Ascending aorta (tissue), 2 donors: ENCODE measurements around the gene FAM83C. TPM values are rescaled to one million over a fixed set of nuclear protein-coding genes. Genes with fewer than 3 reads are reported as not detected.
A peak's percentile ranks its signal among the peaks of the same experiment; 100 is the strongest.

ENCODE experiments used
- DNase-seq, 2 donors: peaks; one replicate each; pipeline ENCODE4 v3.0.0-alpha.2; 2019; ENCODE audit warnings: low spot score in 2 of 2
- H3K27ac ChIP-seq, 2 donors: fragments of 200-600 bp; sonication (generic); one replicate each; pipeline ENCODE4 v1.5.1; 2016 to 2017; ENCODE audit warnings: mild to moderate bottlenecking in 1 of 2
- H3K27me3 ChIP-seq: fragments of 200-600 bp; sonication (generic); one replicate; pipeline ENCODE4 v1.5.1; 2017
- H3K36me3 ChIP-seq, 2 donors: fragments of 200-600 bp; sonication (generic); one replicate each; pipeline ENCODE4 v1.5.1; 2016
- H3K4me1 ChIP-seq, 2 donors: fragments of 200-600 bp; sonication (generic); one replicate each; pipeline ENCODE4 v1.5.1; 2016 to 2017; ENCODE audit warnings: mild to moderate bottlenecking in 1 of 2
- H3K4me3 ChIP-seq, 2 donors: fragments of 200-600 bp; sonication (generic); one replicate each; pipeline ENCODE4 v1.5.1; 2016 to 2017; ENCODE audit warnings: mild to moderate bottlenecking in 1 of 2
- H3K9me3 ChIP-seq, 2 donors: fragments of 200-600 bp; sonication (generic); one replicate each; pipeline ENCODE4 v1.5.1; 2016
- intact Hi-C: fragments of 100-400 bp; cut with DNase I; formaldehyde crosslinking; loops from one replicate; pipeline ENCODE4 v1.15.1; 2023
- total RNA-seq: library from RNA; depleted of rRNA; stranded (reverse); fragments of >200 nt; gene quantifications from one replicate; pipeline ENCODE4 v1.1.0, GENCODE V29; 2016
- TF ChIP-seq, protein P1 (sequence below), 3 experiments: fragments of 200-600 bp in 2 of 3; fragments of 450-650 bp in 1 of 3; sonication (generic) in 2 of 3; IDR thresholded peaks; one replicate each; pipeline ENCODE4 v1.5.1; 2016 to 2019; ENCODE audit warnings: antibody characterized with exemption in 3 of 3, mild to moderate bottlenecking in 1 of 3, moderate library complexity in 1 of 3

FAM83C gene
- total RNA-seq, 1 donor from 2014 or later: not detected

DNA sequence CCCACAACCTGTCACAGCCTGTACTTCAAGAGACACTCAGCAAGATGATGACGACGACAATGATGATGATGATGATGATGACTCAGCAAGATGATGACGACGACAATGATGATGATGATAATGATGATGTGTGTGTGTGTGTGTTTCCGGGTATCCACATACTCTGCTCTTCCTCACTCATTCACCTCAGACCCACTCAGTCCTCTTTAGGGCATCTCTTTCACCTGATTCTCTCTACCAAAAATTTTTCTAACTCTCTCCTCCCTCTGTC, 6.5 kb downstream of the FAM83C start:
- TF ChIP-seq, protein P1, sequence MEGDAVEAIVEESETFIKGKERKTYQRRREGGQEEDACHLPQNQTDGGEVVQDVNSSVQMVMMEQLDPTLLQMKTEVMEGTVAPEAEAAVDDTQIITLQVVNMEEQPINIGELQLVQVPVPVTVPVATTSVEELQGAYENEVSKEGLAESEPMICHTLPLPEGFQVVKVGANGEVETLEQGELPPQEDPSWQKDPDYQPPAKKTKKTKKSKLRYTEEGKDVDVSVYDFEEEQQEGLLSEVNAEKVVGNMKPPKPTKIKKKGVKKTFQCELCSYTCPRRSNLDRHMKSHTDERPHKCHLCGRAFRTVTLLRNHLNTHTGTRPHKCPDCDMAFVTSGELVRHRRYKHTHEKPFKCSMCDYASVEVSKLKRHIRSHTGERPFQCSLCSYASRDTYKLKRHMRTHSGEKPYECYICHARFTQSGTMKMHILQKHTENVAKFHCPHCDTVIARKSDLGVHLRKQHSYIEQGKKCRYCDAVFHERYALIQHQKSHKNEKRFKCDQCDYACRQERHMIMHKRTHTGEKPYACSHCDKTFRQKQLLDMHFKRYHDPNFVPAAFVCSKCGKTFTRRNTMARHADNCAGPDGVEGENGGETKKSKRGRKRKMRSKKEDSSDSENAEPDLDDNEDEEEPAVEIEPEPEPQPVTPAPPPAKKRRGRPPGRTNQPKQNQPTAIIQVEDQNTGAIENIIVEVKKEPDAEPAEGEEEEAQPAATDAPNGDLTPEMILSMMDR (IDR thresholded peaks at IDR 0.05): no peak
- Histone ChIP-seq H3K4me3 (no peak overlapping the region), H3K9me3 (no peaks in the 10 kb centered on the region), H3K36me3 (peaks cover 0 to 9% of the 10 kb centered on the region in 2 donors), H3K27me3 (no peaks in the 10 kb centered on the region), H3K27ac (no peak overlapping the region), H3K4me1 (peaks cover 6 to 24% of the 10 kb centered on the region in 2 donors)
- no peak for DNase-seq
- intact Hi-C loops: no loop called here

DNA sequence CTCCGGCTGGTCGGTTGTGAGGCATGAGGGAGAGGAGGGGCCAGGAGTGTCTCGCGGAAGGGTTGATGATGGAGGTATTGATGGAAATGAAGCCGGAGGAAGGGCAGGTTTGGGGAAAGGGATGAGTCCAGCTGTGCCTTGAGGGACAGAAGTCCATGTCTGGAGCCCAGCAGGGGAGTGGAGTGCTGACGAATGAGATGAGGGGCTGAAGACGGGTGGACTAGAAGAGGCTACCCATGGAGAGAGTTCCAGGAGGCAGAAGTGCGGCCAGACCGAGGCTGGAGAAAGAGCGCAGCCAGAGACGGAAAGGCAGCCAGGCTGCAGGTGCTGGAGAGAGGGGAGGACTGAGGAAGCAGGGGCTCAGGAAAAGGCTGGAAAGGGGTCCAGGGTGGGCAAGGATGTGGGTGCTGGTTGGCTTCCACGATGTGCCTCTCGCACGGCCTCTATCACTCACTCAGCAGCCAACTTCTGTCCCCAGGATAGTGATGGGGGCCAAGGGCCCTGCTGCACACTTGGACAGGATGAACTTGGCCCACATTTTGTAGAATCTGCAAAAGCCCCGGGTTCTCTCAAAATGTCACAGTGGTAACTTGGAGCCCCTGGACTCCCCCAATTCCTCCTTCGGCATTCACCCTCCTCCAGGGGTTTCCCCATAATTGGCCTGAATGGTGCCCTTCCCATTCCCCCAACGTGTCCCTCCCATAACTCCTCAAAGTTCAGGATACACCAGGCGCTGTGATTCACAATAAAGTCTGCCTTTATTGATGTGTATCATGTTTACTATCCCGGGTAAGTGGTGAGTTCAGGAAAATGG, 7.0 kb downstream of the FAM83C start:
- H3K4me3 ChIP-seq: peak overlapping the region; percentile 79 to 85

DNA sequence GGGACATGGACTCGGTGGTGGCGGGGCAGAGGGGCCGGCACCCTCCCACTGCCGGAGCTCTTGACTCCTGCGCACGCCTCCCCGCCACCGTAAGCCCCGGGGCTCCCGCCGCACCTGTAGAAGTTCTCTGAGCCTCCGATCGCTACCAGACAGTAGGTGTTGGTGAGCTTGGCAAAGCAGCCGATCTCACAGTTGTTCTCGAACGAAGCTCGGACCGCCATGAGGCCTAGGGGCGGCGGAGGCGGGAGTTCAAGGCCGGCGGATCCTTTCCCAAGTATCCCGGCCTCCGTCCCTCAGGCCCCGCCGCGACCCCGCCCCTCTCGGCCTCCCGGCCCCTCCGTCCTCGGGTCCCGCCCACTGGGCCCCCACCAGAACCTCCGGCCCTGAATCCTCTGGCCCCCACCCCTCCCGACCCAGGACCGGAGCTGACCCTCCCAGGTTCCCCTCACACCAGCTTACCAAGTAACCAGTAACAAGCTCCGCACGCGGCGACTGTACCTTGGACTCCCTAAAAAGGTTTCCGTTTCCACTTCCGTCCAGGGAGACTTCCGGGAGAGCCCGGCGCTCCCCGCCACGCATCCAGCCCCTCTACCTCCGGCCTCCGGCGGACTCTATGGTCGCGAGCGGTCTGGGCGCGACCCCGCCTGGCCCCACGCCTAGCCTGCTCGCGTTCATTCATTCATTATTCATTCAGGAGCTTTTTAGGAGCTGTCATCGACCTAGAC, 7.8 kb downstream of the FAM83C start, which contains the start of gene EIF6:
TSS of gene EIF6 (minus strand) at position 506 of the 725 bp plus-strand sequence. CDS start at position 221, 285 bp downstream.
- H3K4me1 ChIP-seq: peaks cover 6 to 24% of the 10 kb centered on the region in 2 donors
- H3K27ac ChIP-seq: peak within 1 kb of the TSS; percentile 74 to 75
- H3K9me3 ChIP-seq: no peaks in the 10 kb centered on the region
- peaks cover 10 to 22% of the 10 kb centered on the region in 2 donors for H3K36me3 ChIP-seq
- intact Hi-C loops: no loop called here
- DNase-seq: peak in 1 of 2 donors; percentile 92
- no peaks in the 10 kb centered on the region for H3K27me3 ChIP-seq
- H3K4me3 ChIP-seq: peak within 1 kb of the TSS; percentile 79 to 85
- TF ChIP-seq, protein P1 (IDR thresholded peaks at IDR 0.05): no peak

More for the DNA sequence above, 7.0 kb downstream of the FAM83C start:
- Histone ChIP-seq H3K36me3 (peaks cover 5 to 14% of the 10 kb centered on the region in 2 donors), H3K27me3 (no peaks in the 10 kb centered on the region), H3K4me1 (peaks cover 6 to 24% of the 10 kb centered on the region in 2 donors), H3K9me3 (no peaks in the 10 kb centered on the region), H3K27ac (peak overlapping the region; percentile 74 to 75)
- DNase-seq: no peak
- TF ChIP-seq, protein P1 (IDR thresholded peaks at IDR 0.05): no peak
- intact Hi-C loops: no loop called here

DNA sequence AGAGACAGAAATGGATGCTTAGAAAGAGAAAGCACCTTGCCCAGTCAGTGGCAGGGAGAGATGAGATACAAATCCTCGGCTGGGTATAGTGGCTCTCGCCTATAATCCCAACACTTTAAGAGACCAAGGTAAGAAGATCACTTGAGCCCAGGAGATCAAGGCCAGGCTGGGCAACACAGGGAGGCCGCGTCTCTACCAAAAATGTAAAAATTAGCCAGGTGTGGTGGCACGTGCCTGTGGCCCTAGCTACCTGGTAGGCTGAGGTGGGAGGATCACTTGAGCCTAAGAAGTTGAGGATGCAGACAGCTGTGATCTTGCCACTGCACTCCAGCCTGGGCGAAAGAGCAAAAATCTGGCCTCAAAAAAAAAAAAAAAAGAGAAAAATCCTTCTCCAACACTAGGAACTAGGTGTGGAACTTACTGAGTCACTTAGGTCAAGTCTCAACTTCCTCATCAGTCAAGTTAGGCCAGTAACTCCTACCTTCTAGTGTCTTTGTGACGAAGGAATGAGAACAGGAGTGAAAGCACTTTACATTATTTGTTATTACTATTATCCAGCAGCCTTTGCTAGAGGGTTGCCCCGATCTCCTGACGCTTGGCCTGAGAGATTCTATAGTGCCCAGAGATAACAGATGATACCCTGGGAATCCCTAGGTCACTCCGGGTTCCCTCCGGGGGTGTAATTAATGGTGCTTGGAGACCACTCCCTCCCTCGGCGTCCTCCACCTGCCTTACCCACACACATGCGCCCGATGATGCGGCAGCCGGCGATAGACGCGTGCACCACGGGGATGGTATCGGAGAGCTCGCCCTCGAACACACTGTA, 8.6 kb downstream of the FAM83C start:
- DNase-seq: no peak
- no peaks in the 10 kb centered on the region for H3K27me3 ChIP-seq
- H3K9me3 ChIP-seq: no peaks in the 10 kb centered on the region
- H3K4me1 ChIP-seq: peaks cover 6 to 24% of the 10 kb centered on the region in 2 donors
- H3K4me3 ChIP-seq: peak overlapping the region; percentile 79 to 85
- TF ChIP-seq, protein P1 (IDR thresholded peaks at IDR 0.05): no peak
- intact Hi-C loops: no loop called here
- peak overlapping the region; percentile 74 to 75 for H3K27ac ChIP-seq
- peaks cover 18 to 30% of the 10 kb centered on the region in 2 donors for H3K36me3 ChIP-seq

DNA sequence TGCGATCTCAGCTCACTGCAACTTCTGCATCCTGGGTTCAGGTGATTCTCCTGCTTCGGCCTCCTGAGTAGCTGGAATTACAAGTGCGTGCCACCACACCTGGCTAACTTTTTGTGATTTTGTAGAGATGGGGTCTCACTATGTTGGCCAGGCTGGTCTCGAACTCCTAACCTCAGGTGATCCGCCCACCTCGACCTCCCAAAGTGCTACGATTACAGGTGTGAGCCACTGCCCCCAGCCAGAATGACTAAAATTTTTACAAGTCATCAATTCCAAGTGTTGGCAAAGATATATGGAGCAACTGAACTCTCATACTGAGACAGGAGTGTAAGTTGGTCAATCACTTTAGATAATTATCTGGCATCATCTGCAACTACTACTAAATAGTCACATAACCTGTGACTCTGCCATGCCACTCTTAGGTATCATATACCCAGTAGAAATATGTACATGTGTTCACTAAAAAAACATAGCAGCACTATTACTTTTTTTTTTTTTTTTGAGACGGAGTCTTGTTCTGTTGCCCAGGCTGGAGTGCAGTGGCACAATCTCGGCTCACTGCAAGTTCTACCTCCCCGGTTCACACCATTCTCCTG, 10.6 kb downstream of the FAM83C start:
- Histone ChIP-seq H3K9me3 (no peaks in the 10 kb centered on the region), H3K27ac (no peak overlapping the region), H3K27me3 (no peaks in the 10 kb centered on the region), H3K4me3 (no peak overlapping the region), H3K4me1 (peaks cover 11 to 31% of the 10 kb centered on the region in 2 donors), H3K36me3 (peaks cover 19 to 33% of the 10 kb centered on the region in 2 donors)
- TF ChIP-seq, protein P1 (IDR thresholded peaks at IDR 0.05): no peak
- intact Hi-C loops: no loop called here
- no peak for DNase-seq
